ENCODE data around the gene MGLL. TPM values are rescaled to one million over a fixed set of nuclear protein-coding genes. Genes with fewer than 3 reads are reported as not detected.

Gene MGLL
- polyA plus RNA-seq, 4 donors: 24.7 to 47.2 (median 43.1) TPM

- no peaks in the 10 kb centered on the region for H3K9me3 ChIP-seq (ENCODE audit: control insufficient read depth in 2 of 2, insufficient read depth in 1 of 2, low read depth in 1 of 2, low read length in 1 of 2)
- 89 to 98% (median 94%) methylated on average over 2 of the region's 2 CpGs for WGBS, 3 donors
- DNase-seq (no peak), FAIRE-seq (no peak)
- no peaks in the 10 kb centered on the region for H3K4me1 ChIP-seq (ENCODE audit: control insufficient read depth in 3 of 3, insufficient read depth in 2 of 3, low read depth in 1 of 3, low read length in 2 of 3)
- H3K27ac ChIP-seq (ENCODE audit: low read depth in 1 of 3, low read length in 2 of 3): no peak overlapping the region
- H3K36me3 ChIP-seq (ENCODE audit: control insufficient read depth in 3 of 3, insufficient read depth in 2 of 3, low read depth in 1 of 3, low read length in 3 of 3): no peaks in the 10 kb centered on the region
- H3K27me3 ChIP-seq (ENCODE audit: control insufficient read depth in 3 of 3, insufficient read depth in 3 of 3, low read length in 3 of 3): no peaks in the 10 kb centered on the region
- no peak overlapping the region for H3K4me3 ChIP-seq (ENCODE audit: low read depth in 1 of 3, low read length in 3 of 3)
Measured at GRCh38 chr3:127666676-127667075, 155.6 kb downstream of the MGLL start.

GRCh38 chr3:127665586-127665985 lies 156.7 kb downstream of the MGLL start:
- no peak for DNase-seq
- Histone ChIP-seq H3K27ac (ENCODE audit: low read depth in 1 of 3, low read length in 2 of 3) (no peak overlapping the region), H3K36me3 (ENCODE audit: control insufficient read depth in 3 of 3, insufficient read depth in 2 of 3, low read depth in 1 of 3, low read length in 3 of 3) (peaks cover 0 to 5% (median 0%) of the 10 kb centered on the region in 3 donors), H3K4me3 (ENCODE audit: low read depth in 1 of 3, low read length in 3 of 3) (no peak overlapping the region), H3K9me3 (ENCODE audit: control insufficient read depth in 2 of 2, insufficient read depth in 1 of 2, low read depth in 1 of 2, low read length in 1 of 2) (no peaks in the 10 kb centered on the region), H3K27me3 (ENCODE audit: control insufficient read depth in 3 of 3, insufficient read depth in 3 of 3, low read length in 3 of 3) (no peaks in the 10 kb centered on the region), H3K4me1 (ENCODE audit: control insufficient read depth in 3 of 3, insufficient read depth in 2 of 3, low read depth in 1 of 3, low read length in 2 of 3) (no peaks in the 10 kb centered on the region)
- no peak for FAIRE-seq
- 92 to 95% (median 94%) methylated on average over 3 of the region's 3 CpGs for WGBS, 3 donors

GRCh38 chr3:127665165-127665564 lies 157.2 kb downstream of the MGLL start:
- H3K9me3 ChIP-seq (ENCODE audit: control insufficient read depth in 2 of 2, insufficient read depth in 1 of 2, low read depth in 1 of 2, low read length in 1 of 2): no peaks in the 10 kb centered on the region
- 78 to 87% (median 85%) methylated on average over 2 of the region's 2 CpGs for WGBS, 3 donors
- DNase-seq (no peak), FAIRE-seq (no peak)
- no peak overlapping the region for H3K4me3 ChIP-seq (ENCODE audit: low read depth in 1 of 3, low read length in 3 of 3)
- peaks cover 0 to 9% (median 0%) of the 10 kb centered on the region in 3 donors for H3K36me3 ChIP-seq (ENCODE audit: control insufficient read depth in 3 of 3, insufficient read depth in 2 of 3, low read depth in 1 of 3, low read length in 3 of 3)
- no peak overlapping the region for H3K27ac ChIP-seq (ENCODE audit: low read depth in 1 of 3, low read length in 2 of 3)
- no peaks in the 10 kb centered on the region for H3K27me3 ChIP-seq (ENCODE audit: control insufficient read depth in 3 of 3, insufficient read depth in 3 of 3, low read length in 3 of 3)
- no peaks in the 10 kb centered on the region for H3K4me1 ChIP-seq (ENCODE audit: control insufficient read depth in 3 of 3, insufficient read depth in 2 of 3, low read depth in 1 of 3, low read length in 2 of 3)

GRCh38 chr3:127663151-127663550 lies 159.2 kb downstream of the MGLL start:
- no peak for DNase-seq
- Histone ChIP-seq H3K4me3 (ENCODE audit: low read depth in 1 of 3, low read length in 3 of 3) (no peak overlapping the region), H3K36me3 (ENCODE audit: control insufficient read depth in 3 of 3, insufficient read depth in 2 of 3, low read depth in 1 of 3, low read length in 3 of 3) (peaks cover 0 to 9% (median 0%) of the 10 kb centered on the region in 3 donors), H3K27me3 (ENCODE audit: control insufficient read depth in 3 of 3, insufficient read depth in 3 of 3, low read length in 3 of 3) (no peaks in the 10 kb centered on the region), H3K4me1 (ENCODE audit: control insufficient read depth in 3 of 3, insufficient read depth in 2 of 3, low read depth in 1 of 3, low read length in 2 of 3) (no peaks in the 10 kb centered on the region), H3K27ac (ENCODE audit: low read depth in 1 of 3, low read length in 2 of 3) (no peak overlapping the region), H3K9me3 (ENCODE audit: control insufficient read depth in 2 of 2, insufficient read depth in 1 of 2, low read depth in 1 of 2, low read length in 1 of 2) (no peaks in the 10 kb centered on the region)
- 89 to 91% (median 90%) methylated on average over 5 of the region's 5 CpGs for WGBS, 3 donors
- no peak for FAIRE-seq

- 87 to 95% (median 92%) methylated on average over 11 of the region's 11 CpGs for WGBS, 3 donors
- H3K9me3 ChIP-seq (ENCODE audit: control insufficient read depth in 2 of 2, insufficient read depth in 1 of 2, low read depth in 1 of 2, low read length in 1 of 2): no peaks in the 10 kb centered on the region
- no peaks in the 10 kb centered on the region for H3K27me3 ChIP-seq (ENCODE audit: control insufficient read depth in 3 of 3, insufficient read depth in 3 of 3, low read length in 3 of 3)
- H3K4me1 ChIP-seq (ENCODE audit: control insufficient read depth in 3 of 3, insufficient read depth in 2 of 3, low read depth in 1 of 3, low read length in 2 of 3): no peaks in the 10 kb centered on the region
- H3K27ac ChIP-seq (ENCODE audit: low read depth in 1 of 3, low read length in 2 of 3): no peak overlapping the region
- H3K4me3 ChIP-seq (ENCODE audit: low read depth in 1 of 3, low read length in 3 of 3): no peak overlapping the region
- no peak for FAIRE-seq
- no peak for DNase-seq
- peaks cover 0 to 9% (median 0%) of the 10 kb centered on the region in 3 donors for H3K36me3 ChIP-seq (ENCODE audit: control insufficient read depth in 3 of 3, insufficient read depth in 2 of 3, low read depth in 1 of 3, low read length in 3 of 3)
Measured at GRCh38 chr3:127662001-127662469, 160.3 kb downstream of the MGLL start.

GRCh38 chr3:127661600-127661999 lies 160.7 kb downstream of the MGLL start:
- Histone ChIP-seq H3K9me3 (ENCODE audit: control insufficient read depth in 2 of 2, insufficient read depth in 1 of 2, low read depth in 1 of 2, low read length in 1 of 2) (no peaks in the 10 kb centered on the region), H3K27me3 (ENCODE audit: control insufficient read depth in 3 of 3, insufficient read depth in 3 of 3, low read length in 3 of 3) (no peaks in the 10 kb centered on the region), H3K4me1 (ENCODE audit: control insufficient read depth in 3 of 3, insufficient read depth in 2 of 3, low read depth in 1 of 3, low read length in 2 of 3) (no peaks in the 10 kb centered on the region), H3K36me3 (ENCODE audit: control insufficient read depth in 3 of 3, insufficient read depth in 2 of 3, low read depth in 1 of 3, low read length in 3 of 3) (peaks cover 0 to 9% (median 0%) of the 10 kb centered on the region in 3 donors), H3K27ac (ENCODE audit: low read depth in 1 of 3, low read length in 2 of 3) (no peak overlapping the region), H3K4me3 (ENCODE audit: low read depth in 1 of 3, low read length in 3 of 3) (no peak overlapping the region)
- DNase-seq (no peak), FAIRE-seq (no peak)
- 94 to 99% (median 98%) methylated on average over 4 to 5 of the region's 5 CpGs for WGBS, 3 donors

GRCh38 chr3:127660621-127661251 lies 161.6 kb downstream of the MGLL start:
- 92 to 95% (median 94%) methylated on average over 10 of the region's 10 CpGs for WGBS, 3 donors
- Histone ChIP-seq H3K9me3 (ENCODE audit: control insufficient read depth in 2 of 2, insufficient read depth in 1 of 2, low read depth in 1 of 2, low read length in 1 of 2) (no peaks in the 10 kb centered on the region), H3K27me3 (ENCODE audit: control insufficient read depth in 3 of 3, insufficient read depth in 3 of 3, low read length in 3 of 3) (no peaks in the 10 kb centered on the region), H3K4me1 (ENCODE audit: control insufficient read depth in 3 of 3, insufficient read depth in 2 of 3, low read depth in 1 of 3, low read length in 2 of 3) (no peaks in the 10 kb centered on the region), H3K4me3 (ENCODE audit: low read depth in 1 of 3, low read length in 3 of 3) (no peak overlapping the region), H3K36me3 (ENCODE audit: control insufficient read depth in 3 of 3, insufficient read depth in 2 of 3, low read depth in 1 of 3, low read length in 3 of 3) (peaks cover 0 to 9% (median 0%) of the 10 kb centered on the region in 3 donors), H3K27ac (ENCODE audit: low read depth in 1 of 3, low read length in 2 of 3) (no peak overlapping the region)
- DNase-seq: no peak
- FAIRE-seq: no peak

GRCh38 chr3:127658234-127658633 lies 164.1 kb downstream of the MGLL start:
- Histone ChIP-seq H3K27me3 (ENCODE audit: control insufficient read depth in 3 of 3, insufficient read depth in 3 of 3, low read length in 3 of 3) (no peaks in the 10 kb centered on the region), H3K27ac (ENCODE audit: low read depth in 1 of 3, low read length in 2 of 3) (no peak overlapping the region), H3K36me3 (ENCODE audit: control insufficient read depth in 3 of 3, insufficient read depth in 2 of 3, low read depth in 1 of 3, low read length in 3 of 3) (peaks cover 0 to 9% (median 0%) of the 10 kb centered on the region in 3 donors), H3K4me1 (ENCODE audit: control insufficient read depth in 3 of 3, insufficient read depth in 2 of 3, low read depth in 1 of 3, low read length in 2 of 3) (no peaks in the 10 kb centered on the region), H3K9me3 (ENCODE audit: control insufficient read depth in 2 of 2, insufficient read depth in 1 of 2, low read depth in 1 of 2, low read length in 1 of 2) (no peaks in the 10 kb centered on the region), H3K4me3 (ENCODE audit: low read depth in 1 of 3, low read length in 3 of 3) (no peak overlapping the region)
- FAIRE-seq (no peak), DNase-seq (no peak)
- WGBS, 3 donors: 70 to 84% (median 74%) methylated on average over 1 of the region's 1 CpG

- no peaks in the 10 kb centered on the region for H3K4me1 ChIP-seq (ENCODE audit: control insufficient read depth in 3 of 3, insufficient read depth in 2 of 3, low read depth in 1 of 3, low read length in 2 of 3)
- FAIRE-seq (no peak), DNase-seq (no peak)
- 91 to 96% (median 91%) methylated on average over 8 of the region's 8 CpGs for WGBS, 3 donors
- no peaks in the 10 kb centered on the region for H3K27me3 ChIP-seq (ENCODE audit: control insufficient read depth in 3 of 3, insufficient read depth in 3 of 3, low read length in 3 of 3)
- no peaks in the 10 kb centered on the region for H3K9me3 ChIP-seq (ENCODE audit: control insufficient read depth in 2 of 2, insufficient read depth in 1 of 2, low read depth in 1 of 2, low read length in 1 of 2)
- H3K4me3 ChIP-seq (ENCODE audit: low read depth in 1 of 3, low read length in 3 of 3): no peak overlapping the region
- no peak overlapping the region for H3K27ac ChIP-seq (ENCODE audit: low read depth in 1 of 3, low read length in 2 of 3)
- peaks cover 0 to 9% (median 0%) of the 10 kb centered on the region in 3 donors for H3K36me3 ChIP-seq (ENCODE audit: control insufficient read depth in 3 of 3, insufficient read depth in 2 of 3, low read depth in 1 of 3, low read length in 3 of 3)
Measured at GRCh38 chr3:127656906-127657305, 165.4 kb downstream of the MGLL start.
